HL-60 (cell line): ENCODE measurements around the gene SSRP1.

ENCODE experiments used
- GABPA ChIP-seq: IDR thresholded peaks from 2 replicates; pipeline ENCODE4 v1.6.1; 2012; ENCODE audit warnings: low read depth
- POLR2AphosphoS5 ChIP-seq: IDR thresholded peaks from 2 replicates; pipeline ENCODE4 v1.6.1; 2012; ENCODE audit warnings: low read depth
- TF ChIP-seq, protein P1 (sequence below): IDR thresholded peaks from one replicate; pipeline ENCODE4 v1.5.1; 2011; ENCODE audit warnings: low read length, control low read depth, inconsistent platforms; ENCODE audit not compliant: insufficient read depth

DNA sequence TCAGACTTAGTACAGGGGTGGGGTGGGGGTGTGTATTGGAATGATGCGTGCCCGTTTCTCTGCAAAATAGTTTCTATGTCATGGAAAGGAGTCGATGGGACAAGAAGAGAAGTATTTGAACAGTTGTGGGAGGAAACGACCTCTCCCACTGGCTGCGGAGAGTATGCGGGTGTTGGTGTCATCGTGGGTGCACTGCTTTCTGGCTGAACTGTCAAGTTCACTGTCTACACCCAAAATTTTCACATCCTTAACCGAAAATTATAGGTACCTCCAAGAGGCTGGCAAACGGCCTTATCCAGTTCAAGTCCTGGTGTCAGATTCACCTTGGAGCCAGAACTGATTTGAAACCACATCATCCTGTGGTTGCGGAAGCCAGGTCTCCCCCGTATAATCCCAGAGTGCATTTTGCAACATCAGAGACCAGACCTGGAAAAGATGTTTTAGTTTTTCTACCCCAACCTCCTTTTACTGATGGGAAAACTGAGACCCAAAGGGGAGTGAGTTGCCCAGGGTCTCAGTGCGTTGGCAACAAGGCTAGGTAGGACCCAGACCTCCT is 497 bp upstream of the SSRP1 start:
- TF ChIP-seq, protein P1, sequence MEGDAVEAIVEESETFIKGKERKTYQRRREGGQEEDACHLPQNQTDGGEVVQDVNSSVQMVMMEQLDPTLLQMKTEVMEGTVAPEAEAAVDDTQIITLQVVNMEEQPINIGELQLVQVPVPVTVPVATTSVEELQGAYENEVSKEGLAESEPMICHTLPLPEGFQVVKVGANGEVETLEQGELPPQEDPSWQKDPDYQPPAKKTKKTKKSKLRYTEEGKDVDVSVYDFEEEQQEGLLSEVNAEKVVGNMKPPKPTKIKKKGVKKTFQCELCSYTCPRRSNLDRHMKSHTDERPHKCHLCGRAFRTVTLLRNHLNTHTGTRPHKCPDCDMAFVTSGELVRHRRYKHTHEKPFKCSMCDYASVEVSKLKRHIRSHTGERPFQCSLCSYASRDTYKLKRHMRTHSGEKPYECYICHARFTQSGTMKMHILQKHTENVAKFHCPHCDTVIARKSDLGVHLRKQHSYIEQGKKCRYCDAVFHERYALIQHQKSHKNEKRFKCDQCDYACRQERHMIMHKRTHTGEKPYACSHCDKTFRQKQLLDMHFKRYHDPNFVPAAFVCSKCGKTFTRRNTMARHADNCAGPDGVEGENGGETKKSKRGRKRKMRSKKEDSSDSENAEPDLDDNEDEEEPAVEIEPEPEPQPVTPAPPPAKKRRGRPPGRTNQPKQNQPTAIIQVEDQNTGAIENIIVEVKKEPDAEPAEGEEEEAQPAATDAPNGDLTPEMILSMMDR, result no peak
- TF ChIP-seq POLR2AphosphoS5, result 0 out of 2 replicates have a peak, but pooled peaks have one; percentile 5
- no peak for TF ChIP-seq GABPA
